ENCODE results near the gene KCNH6. TPM values are rescaled to one million over a fixed set of nuclear protein-coding genes. Genes with fewer than 3 reads are reported as not detected.

Gene KCNH6
- total RNA-seq, 4 donors from 2014 or later = not detected

DNA sequence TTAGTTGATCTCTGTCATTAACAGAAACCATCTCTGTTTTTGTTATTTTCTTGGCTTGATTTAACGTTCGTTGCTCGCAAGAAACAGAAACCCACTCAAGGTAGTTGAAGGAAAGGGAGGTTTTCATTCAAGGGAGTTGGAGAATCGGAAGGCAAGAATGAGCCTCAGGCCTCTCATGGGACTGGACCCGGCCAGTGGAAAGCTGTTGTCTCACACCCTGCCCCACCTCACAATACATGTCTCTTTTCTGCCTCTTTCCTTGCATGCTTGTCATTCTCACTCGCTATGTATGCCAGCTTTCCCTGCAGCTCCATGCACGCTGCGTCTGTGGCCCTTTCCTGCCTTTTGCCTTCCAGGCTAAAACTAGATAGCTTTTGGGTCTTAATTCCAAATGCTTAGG, 45.4 kb downstream of the KCNH6 start:
- TF ChIP-seq, protein P1, sequence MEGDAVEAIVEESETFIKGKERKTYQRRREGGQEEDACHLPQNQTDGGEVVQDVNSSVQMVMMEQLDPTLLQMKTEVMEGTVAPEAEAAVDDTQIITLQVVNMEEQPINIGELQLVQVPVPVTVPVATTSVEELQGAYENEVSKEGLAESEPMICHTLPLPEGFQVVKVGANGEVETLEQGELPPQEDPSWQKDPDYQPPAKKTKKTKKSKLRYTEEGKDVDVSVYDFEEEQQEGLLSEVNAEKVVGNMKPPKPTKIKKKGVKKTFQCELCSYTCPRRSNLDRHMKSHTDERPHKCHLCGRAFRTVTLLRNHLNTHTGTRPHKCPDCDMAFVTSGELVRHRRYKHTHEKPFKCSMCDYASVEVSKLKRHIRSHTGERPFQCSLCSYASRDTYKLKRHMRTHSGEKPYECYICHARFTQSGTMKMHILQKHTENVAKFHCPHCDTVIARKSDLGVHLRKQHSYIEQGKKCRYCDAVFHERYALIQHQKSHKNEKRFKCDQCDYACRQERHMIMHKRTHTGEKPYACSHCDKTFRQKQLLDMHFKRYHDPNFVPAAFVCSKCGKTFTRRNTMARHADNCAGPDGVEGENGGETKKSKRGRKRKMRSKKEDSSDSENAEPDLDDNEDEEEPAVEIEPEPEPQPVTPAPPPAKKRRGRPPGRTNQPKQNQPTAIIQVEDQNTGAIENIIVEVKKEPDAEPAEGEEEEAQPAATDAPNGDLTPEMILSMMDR (IDR thresholded peaks at IDR 0.05) = no peak
- DNase-seq (ENCODE audit: low spot score) (no peak), ATAC-seq (ENCODE audit: low FRiP score) (no peak)

DNA sequence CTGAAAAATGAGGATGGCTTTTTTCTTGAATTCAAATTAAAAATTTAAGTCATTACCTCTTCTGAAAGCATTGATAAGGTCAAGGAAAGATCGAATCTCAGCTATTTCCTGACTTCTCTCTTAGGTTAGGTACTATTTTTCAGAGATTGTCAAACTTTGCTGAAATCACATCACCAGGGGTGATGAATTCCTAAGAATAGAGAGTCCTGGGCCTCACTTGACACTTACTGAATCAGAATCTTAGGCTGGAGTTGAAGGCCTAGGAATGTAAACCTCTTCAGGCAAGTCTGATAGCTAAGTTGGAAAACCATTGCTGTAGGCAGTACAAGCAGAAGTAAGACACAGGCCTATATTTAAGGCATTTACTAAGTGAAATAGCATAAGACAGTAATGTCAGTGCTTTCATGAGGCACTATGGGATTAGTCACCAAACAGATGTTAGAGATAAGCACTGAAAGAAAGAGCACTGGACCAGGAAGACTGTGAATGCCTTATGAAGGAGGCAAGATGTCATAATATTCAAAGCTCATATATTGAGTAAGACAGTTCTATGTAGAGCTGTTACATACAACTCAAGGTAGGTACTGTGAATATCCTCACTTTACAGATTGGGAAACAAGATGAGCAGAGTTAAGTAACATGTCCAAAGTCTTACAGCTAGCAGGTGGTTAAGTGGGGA, 48.6 kb downstream of the KCNH6 start:
- TF ChIP-seq, protein P1 (IDR thresholded peaks at IDR 0.05) = no peak
- DNase-seq (ENCODE audit: low spot score) = no peak
- ATAC-seq (ENCODE audit: low FRiP score) = no peak

DNA sequence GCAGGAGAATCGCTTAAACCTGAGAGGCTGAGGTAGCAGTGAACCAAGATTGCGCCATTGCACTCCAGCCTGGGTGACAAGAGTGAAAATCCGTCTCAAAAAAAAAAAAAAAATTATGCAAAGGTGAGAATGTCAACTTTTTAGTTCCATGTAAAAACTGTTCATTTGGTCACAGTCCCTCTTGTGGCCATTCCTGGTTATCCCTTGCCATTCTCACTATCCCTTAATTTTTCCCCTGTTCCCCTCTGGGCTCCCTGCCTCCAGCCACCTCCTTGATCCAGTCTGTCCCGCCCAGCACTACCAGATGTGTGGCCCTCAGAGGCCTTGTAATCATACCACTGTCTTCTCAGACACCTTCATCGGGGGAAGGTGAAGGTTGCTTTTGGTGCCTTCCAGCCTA, 50.5 kb downstream of the KCNH6 start:
- TF ChIP-seq, protein P1 (IDR thresholded peaks at IDR 0.05) = no peak
- no peak for ATAC-seq (ENCODE audit: low FRiP score)
- no peak for DNase-seq (ENCODE audit: low spot score)

DNA sequence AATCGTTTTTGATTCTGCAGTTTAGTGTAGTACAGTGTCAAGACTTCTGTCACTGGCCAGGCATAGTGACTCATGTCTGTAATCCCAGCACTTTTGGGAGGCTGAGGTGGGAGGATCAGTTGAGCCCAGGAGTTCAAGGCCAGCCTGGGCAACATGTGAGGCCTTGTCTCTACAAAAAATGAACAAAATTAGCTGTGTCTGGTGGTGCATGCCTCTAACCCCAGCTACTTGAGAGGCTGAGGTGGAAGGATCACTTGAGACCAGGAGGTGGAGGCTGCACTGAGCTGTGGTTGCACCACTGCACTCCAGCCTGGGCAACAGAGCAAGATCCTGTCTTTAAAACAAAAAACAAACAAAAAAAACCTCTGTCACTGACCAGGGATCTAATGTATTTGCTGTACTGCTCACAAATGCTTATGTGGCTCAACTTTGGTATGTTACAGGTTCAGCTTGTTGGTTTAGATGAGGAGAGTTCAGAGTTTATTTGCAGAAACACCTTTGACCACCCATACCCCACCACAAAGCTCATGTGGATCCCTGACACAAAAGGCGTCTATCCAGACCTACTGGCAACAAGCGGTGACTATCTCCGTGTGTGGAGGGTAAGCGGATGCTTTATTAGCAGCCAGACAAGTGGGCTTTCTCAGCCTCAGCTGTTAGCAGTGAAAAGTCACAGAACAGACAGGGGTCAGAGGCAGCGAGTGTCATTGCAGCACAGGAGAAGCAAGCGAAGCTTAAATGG, 55.0 kb downstream of the KCNH6 start:
- TF ChIP-seq, protein P1 (IDR thresholded peaks at IDR 0.05) = no peak
- DNase-seq (ENCODE audit: low spot score) = no peak
- no peak for ATAC-seq (ENCODE audit: low FRiP score)

DNA sequence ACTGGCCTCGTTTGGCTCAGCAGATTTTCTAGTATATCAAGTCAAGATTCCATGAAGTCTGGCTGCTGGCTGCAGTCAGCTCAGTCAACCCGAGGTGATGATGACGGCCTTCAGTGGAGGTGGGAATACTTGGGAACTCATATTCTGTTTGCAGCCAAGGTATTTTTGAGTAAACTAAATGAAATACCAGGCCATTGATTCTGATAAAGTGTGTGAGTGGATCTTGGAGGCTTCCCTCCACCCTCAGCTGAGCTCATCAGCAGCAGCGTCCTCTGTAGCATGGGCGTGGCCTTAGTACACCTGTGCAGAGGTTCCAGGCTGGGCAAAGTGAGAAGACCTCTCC, 55.6 kb downstream of the KCNH6 start:
- ATAC-seq (ENCODE audit: low FRiP score) (no peak), DNase-seq (ENCODE audit: low spot score) (no peak)
- TF ChIP-seq, protein P1 (IDR thresholded peaks at IDR 0.05) = no peak

DNA sequence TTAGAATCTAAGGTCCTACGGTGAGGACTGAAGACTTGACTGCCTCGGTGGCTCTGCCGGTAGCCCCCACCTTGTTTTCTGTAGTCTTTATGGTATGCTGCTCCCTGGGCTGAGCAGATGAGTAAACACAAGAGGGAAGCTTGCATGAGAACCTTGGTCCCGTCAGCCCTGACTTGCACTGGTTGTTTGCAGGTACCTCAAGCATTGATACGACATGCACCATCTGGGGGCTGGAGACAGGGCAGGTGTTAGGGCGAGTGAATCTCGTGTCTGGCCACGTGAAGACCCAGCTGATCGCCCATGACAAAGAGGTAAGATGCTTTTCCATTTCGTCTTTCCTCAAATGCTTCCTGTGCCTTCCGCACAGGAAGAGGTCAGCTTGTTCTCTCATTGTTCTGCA, 56.5 kb downstream of the KCNH6 start:
- no peak for DNase-seq (ENCODE audit: low spot score)
- TF ChIP-seq, protein P1 (IDR thresholded peaks at IDR 0.05) = no peak
- no peak for ATAC-seq (ENCODE audit: low FRiP score)

DNA sequence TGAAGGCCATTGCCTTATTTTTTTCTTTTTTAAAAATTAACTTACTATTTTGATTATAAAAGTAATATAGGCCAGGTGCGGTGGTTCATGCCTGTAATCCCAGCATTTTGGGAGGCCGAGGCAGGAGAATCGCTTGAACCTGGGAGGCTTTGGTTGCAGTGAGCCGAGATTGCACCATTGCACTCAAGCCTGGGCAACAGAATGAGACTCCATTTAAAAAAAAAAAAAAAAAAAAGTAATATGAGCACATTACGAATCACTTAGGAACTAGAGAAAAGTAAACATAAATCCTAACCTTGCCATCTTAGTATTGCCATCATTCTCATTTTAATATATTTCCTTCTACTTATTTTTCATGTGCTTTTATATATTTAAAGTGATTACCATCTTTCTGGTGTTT, 64.6 kb downstream of the KCNH6 start:
- TF ChIP-seq, protein P1 (IDR thresholded peaks at IDR 0.05) = no peak
- no peak for ATAC-seq (ENCODE audit: low FRiP score)

More for the DNA sequence above, 64.6 kb downstream of the KCNH6 start:
- DNase-seq (ENCODE audit: low spot score) = no peak

Data from omental fat pad (tissue), 4 donors.